GM19468 (cell line): ENCODE results near the gene ELMO3.
A peak's percentile ranks its signal among the peaks of the same experiment; 100 is the strongest.

Source experiments
- ATAC-seq: cut with Tn5 transposase; IDR thresholded peaks from one replicate; pipeline ENCODE4 v1.9.1; 2021; ENCODE audit warnings: mild to moderate bottlenecking, moderate library complexity, moderate number of reproducible peaks; ENCODE audit not compliant: unreplicated experiment; ENCODE audit errors: extremely low read depth

ELMO3 gene

DNA sequence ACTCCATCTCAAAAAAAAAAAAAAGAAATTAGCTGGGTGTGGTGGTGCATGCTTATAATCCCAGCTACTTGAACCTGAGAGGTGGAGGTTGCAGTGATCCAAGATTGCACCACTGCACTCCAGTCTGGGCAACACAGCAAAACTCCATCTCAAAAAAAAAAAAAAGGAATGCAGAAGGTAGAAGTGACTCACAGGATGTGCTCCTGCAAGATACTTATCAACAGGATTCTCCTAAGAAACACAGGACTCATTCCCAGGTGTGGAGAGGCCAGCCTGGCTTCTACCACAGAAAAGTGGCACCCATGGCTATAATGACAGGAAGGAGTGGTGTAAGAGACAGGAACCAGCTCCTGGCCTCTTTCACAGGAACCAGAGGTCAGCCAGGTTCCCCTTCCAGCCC lies 13.8 kb downstream of the ELMO3 start:
- no peak for ATAC-seq

DNA sequence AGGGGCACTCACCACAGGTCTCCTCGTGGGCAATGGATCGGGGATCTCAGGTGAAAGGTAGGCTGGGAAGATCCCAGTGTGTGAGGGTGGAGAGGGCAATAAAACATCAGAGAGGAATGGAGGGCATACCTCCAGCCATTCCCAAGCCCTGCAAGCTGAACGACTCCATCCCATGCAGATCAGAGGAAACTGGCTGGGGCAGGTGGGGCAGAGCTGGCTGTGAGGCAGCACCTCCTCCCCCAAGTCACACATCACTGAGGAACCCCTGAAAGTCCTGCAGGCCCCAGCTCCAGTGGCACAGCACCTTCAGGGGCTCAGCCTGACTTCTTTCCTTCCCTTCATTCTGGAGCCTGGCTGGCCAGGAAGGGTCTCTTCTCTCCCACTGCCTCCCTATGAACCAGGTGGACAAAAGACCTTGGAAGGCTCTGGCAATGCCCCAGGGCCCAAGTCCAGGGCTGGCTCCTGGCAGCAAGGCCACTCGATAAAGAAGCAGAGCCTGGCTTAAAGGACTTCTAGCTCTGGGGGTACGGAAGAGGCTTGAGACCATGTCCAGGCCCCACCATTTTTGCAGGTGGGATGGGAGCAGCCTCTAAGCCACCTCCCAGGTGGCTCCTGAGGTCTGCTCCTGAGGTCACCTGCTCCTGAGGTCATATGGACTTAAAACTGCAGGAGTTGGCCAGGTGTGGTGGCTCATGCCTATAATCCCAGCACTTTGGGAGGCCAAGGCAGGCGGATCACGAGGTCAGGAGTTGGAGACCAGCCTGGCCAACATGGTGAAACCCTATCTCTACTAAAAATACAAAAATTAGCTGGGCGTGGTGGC lies 14.5 kb downstream of the ELMO3 start:
- no peak for ATAC-seq

DNA sequence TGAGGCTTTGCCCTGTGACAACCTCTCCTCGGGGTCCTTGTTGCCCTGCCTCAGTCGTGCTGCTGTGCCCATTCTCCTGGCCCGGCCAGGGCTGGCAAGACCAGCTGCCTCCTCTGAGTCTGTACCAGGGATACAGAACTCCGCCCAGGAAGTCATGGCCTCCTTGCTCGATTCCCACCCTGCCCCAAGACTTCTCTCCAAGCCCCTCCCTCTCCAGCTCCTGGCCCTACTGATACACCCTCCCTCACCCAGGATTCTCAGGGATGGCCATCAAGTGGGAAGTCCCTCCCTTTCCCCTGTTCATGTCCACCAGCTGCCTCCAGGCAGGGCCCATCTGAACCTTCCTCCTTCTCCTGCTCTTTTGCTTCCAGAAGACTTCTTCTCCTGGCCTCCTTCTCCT lies 16.8 kb downstream of the ELMO3 start:
- ATAC-seq = no peak

DNA sequence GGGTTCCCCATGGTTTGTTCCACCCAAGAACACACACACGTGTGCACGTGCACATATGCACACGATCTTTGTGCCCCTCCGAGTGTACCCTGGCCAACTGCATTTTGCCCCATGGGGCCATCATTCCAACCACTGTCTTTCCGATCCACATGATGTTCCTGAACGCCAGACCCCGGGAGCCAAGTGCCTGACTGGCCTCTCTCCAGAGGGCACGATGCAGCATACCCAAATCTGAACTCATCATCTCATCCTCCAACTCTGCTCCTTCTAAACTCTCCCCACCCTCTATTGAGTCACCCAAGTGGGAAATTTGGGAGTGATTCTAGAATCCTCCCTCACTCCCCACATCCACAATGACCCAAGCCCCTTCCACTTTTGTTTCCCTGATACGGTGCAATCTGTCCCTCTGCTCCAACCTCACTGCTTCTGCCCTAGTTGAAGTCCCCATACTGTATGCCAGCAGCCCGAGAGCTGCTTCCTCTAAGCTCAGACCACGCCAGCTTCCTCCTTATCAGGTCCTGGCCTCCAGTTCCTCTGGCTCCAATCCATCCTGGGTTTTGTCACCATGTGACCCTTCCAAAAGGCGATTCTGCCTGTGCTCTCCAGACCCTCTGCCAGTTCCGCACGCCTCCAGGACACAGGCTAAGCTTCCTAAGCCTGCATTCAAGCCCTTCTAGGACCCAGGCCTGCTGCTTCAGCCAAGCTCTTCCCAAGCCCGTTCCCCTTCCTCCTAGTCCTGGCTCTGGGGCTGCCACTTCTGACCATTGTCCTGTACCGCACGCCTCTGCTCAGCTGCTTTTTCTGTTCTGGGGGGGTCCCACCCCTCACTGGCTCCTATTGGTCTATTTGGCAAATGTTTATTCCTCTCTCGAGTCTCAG lies 17.9 kb downstream of the ELMO3 start:
- ATAC-seq = no peak

DNA sequence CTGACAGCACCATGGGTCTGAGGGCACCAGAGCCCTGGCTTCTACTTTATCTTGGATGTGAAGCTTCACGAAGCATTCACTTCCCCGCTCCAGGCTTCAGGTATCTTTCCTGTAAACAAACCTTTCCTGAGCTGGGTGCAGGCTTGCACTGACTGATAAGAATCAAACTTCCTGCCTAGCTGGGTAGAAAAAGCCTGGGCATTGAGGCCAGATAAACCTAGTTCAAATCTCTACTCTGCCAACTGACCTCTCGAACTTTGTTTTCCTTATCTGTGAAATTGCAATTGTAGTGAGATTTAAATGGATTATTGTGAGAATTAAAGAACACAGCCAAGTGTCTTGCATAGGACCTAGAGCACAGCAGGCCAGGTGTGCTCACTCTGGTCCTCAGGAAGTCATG lies 25.1 kb downstream of the ELMO3 start:
- no peak for ATAC-seq

DNA sequence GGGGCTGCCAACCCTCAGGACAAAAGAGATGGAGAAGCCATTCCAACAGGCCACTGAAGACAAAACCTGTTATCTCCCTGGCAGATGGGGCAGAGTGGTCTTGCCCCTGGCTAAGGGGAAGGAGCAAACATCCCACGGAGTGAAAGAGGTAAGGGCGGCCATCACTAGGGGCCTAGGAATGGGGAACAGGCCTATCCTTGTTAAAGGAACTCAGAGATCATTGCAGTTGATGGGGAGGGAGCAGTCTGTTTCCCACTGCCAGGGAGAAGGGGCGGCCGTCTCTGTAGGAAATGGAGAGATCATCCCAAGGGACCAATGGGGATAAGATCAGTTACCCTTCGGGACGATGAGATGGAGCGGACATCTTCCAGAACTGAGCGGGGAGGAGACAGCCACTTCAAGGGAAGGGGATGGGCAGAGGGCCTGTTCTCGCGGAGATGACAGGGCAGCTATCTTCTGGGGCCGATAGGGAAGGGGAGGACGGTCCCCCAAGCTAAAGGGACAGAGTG lies 27.4 kb downstream of the ELMO3 start:
- no peak for ATAC-seq

DNA sequence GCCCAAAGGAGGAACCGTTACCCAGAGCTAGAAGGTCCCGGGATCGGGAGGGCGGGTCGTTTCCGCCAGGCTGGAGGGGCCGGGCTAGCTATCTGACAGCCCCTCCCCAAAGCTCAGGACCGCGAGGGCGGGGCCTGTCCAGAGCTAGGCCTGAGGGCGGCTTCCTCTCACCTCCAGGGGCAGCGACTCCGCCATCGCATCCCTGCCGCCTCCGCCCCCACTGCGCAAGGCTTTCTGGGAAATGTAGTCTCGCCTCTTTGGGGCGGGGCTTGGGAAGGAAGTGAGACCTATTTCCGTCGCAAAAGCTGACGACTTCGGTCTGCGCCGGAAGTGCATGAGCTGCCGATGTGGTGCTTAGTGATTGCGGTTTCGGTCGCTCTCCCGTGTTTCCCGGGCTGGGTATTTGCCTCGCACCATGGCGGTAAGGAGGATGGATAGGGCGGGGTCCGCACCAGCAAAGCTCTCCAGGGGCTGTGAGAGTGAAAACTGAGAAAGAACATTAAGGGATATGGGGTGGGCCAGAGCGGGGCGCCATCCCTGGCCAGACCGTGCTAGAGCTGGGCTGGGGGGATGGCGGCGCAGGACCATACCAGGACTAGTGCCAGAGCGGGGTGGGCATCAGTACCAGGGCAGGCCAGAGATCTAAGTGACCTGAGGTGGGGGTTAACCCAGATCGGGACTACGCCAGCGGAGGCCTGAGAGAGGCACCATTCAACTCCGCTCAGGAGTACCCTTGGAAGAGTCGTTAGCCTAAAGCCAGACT lies 28.1 kb downstream of the ELMO3 start, which contains the start of gene TMEM208:
Gene TMEM208, plus strand, starts transcription at position 327 of the 763 bp plus-strand sequence. Its CDS starts 89 bp downstream, at position 416.
- peak; percentile 84 for ATAC-seq

DNA sequence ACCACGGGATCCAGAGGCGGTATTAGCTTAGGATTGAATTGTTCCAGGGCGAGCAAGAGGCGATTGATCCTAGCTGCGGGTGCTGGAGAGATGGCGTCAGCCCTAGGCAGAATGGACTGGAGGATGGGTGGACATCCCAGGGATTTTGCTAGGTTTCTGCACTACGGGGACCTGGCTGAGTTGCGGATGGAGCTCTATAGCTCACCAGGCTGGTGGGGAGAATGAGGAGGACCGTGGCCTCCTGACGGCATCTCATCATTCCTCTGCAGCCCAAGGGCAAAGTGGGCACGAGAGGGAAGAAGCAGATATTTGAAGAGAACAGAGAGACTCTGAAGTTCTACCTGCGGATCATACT lies 28.6 kb downstream of the ELMO3 start:
- no peak for ATAC-seq

DNA sequence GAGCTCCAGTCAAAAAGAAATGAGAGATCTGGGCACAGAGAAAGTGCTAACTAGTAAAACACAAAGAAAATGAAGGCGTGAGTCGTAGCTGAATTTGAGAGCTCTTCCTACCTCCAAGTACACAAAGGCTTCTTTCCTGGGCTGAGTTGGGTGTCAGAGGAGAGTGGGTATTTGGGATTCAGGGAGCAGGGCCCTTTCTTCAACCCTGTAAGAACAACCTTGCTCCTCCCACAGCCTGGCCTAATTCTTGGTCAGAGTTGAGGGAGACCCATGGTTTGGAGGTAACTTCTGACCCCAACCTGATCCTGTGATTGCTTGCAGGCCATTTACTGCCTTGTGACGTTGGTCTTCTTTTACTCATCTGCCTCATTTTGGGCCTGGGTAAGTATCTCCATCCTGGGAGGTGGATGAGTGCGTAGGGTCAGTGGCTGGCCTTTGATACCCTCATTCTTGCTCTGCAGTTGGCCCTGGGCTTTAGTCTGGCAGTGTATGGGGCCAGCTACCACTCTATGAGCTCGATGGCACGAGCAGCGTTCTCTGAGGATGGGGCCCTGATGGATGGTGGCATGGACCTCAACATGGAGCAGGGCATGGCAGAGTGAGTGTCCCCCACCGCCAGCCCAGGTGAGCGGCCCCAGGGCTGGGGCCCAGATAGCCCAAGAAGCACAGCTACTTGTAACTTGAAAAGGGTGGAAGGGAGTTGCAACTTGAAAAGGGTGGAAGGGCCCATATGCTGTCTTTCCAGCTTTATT lies 29.3 kb downstream of the ELMO3 start:
- ATAC-seq = no peak

DNA sequence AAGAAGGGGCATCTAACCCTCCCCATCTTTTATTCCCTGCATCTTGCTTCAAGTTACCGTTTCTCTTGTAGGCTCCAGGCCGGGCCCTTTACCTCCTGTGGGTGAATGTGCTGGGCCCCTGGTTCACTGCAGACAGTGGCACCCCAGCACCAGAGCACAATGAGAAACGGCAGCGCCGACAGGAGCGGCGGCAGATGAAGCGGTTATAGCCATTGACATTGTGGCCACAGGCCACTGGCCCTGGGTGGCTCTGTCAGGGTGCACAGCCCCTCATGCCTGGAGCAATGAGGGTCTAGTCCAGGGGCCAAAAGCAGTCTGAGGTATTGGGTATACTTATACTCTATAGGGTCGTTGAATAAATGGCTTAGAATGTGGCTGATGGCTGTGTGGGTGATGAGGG lies 30.0 kb downstream of the ELMO3 start:
- ATAC-seq = no peak

DNA sequence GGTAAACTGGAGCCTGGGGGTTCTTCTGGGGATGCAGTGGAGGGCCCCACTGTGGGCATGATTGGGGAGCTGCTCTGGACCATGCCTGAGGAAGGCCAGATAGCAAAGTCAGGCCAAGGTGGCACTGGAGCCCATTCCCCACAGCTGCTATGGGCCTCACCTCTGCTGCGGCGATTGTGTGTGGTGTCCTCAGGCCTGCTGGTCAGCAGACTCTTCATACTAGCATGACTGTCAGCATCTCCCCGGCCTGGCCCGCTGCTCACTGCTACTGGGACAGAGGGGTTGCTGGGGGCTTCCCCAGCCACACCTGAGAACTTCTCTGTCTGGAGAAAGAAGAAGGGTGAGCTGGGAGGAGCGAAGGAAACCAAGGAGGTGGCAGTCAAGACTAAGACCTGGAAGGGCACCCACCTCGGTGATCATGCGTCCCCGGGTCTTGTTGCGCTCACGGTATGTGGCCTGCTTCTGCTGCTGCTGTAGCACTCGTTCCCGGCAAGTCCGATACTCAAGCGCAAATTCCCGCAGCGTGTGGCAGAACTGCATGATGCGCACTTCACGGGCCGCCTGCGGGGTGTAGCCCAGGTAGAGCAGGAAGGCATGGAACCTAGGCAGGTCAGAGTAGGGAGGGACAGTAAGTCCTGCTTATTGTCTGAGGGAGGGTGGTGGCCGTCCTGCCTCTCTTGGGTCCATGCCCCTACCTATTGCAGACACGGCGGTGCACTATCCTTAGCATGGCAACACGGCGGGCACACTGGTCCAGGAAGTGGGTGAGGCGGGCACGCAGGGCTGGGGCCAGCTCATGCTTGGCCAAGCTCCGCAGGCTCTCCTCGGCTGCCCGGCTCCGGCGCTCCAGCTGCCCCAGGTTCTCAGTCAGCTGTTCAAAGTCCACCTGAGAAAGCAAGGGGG lies 31.2 kb downstream of the ELMO3 start:
- ATAC-seq = no peak

DNA sequence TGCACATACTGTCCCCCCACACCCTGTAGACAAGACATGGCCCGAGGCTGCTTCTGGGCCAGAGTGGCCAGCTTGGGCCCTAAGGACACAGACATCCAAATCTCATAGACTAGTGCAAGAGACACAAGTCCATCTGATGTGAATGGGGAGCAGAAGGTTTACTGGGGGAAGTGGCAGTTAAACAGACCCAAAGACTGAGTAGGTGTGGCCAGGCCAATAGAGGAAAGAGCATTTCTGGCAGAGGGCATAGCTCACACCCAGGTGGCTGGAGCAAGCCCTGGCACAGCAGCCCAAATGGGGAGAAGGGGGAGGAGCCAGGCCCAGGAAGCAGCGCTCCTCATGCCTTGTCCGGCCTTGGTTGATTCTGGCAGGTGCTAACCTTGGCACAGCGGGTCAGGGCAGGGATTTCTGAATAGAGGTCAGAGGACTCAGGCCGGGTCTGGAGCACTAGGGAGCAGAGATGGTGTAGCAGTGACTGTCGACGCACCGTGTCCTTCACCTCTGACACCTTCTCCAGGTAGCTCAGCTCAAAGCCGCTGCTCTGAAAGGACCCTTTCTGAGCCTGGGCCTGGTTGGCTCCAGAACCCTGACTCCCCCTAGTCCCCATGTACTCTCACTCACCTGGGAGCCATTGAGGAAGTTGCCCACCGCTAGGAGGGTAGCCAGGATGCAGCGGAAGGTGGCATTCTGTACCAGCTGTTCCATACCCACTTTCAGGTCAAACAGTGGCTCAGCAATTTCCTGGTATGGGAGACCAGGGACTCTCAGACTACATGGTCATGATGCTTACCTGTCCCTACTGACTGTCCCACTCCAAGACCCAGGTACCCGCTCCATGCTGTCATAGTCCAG lies 32.1 kb downstream of the ELMO3 start:
- no peak for ATAC-seq

DNA sequence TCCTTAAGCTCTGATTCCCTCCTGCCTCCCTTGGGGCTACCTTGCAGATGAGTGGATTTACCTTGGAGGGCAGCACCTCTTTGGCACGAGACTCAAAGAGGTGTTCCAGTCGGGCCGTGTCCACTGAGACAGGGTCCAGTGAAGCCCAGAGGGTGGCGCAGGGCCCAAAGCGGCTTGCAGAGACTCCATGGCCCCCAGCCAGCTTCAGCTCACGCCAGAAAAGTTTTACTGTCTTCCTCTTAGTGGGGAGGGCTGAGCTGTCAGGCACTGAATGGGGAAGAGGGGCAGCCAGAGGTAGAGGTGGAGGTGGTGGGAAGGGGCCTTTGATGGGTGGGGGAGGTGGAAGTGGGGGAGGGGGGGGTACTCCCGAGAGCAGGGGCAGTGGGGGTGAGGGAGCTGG lies 34.7 kb downstream of the ELMO3 start:
- ATAC-seq = no peak

DNA sequence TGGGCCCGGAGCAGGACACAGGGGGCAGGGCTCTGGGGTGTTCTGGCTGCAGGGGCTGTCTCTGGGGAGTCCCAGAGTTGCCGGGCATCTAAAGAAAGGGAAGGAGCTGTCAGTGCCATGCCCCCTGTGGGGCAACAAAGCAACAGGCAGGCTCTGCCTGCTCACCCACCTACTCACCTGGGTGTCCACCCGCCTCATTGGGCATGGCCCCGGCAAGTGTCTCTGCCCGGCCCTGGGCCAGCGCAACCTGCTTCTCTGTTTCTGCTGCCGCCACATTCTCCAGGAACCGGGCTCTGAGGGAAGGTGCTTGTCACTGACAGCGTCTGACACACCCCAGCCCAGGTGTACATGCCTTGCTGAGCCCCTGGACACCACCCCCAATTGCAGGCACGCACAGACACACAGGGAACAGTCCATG lies 35.3 kb downstream of the ELMO3 start:
- ATAC-seq = no peak

DNA sequence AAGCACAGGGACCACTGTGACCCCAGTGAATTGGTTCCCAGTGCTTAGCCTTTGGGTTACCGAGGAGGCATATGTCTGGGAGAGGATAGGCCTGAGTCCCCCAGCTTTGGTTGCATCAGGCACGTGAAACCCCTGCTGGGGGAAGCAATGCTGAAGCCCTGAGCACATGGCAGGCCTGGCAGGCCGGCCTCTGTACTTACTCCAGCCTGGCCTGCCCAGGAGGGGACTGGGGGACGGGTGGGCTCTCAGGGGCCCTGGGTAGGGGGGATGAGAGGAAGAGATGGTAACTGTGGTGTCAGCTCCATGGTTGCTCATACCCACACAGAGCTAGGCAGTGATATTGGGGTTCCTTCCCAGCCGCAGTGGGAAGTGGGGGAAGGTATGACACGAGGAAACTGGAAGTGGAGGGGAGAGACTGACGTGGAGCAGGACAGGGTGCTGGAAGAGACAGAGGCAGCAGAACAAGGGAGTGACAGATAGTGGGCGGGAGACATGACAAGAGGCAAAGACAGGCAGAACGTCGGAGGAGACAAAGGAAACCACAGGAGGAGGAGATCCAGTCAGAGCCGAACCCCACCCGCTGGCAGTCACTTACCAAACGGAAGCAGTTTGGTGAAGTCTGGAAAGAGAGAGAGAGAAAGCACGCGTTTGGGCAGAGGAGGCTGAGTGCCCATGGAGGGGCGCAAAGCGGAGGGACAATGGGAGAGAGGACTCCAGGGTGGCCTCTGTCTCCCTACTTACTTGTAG lies 37.1 kb downstream of the ELMO3 start:
- no peak for ATAC-seq

DNA sequence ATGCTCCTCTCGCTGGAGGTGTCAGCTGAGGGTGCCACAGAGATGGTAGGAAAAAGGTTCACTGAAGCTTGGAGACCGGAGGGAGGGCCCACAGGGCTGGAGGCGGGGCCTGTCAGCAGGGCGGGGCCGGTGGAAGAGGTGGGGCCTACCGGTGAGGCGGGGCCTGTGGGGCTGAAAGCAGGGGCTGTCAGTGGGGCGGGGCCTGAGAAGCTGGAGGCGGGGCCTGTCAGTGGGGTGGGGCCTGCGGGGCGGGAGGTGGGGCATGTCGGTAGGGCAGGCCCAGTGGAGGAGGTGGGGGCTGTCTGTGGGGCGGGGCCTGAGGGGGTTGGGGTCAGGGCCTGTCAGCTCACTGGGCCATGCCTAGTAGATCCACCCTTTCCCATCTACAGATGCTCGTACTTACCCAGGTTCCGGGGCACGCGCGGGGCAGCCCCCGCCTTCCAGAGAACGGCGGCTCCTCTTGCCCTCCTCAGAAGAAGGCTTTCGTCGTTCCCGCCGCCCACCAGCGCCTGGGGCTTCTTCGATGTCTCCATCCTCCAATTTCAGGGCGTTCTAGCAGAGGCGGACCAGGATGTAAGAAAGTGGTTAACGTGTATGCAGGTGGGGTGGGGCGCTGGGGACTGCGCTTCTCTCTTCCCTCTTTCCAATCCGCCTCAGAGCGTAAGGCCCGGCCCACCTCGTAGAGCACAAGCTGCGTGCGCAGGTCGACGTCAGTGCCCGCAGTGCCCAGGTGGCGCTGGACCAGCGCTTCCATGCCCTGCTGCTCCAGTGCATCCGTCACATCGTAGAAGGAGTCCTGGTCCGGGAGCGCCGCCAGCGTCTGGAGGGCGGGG lies 37.8 kb downstream of the ELMO3 start:
- no peak for ATAC-seq
